ENCODE measurements around the gene PPFIBP2.
A peak's percentile ranks its signal among the peaks of the same experiment; 100 is the strongest.

The PPFIBP2 gene

GRCh38 chr11:7558046-7558445, 44.2 kb downstream of the PPFIBP2 start:
- DNase-seq, result no peak

GRCh38 chr11:7559398-7560283, 45.8 kb downstream of the PPFIBP2 start:
- DNase-seq, result no peak

- DNase-seq, result no peak
Measured at GRCh38 chr11:7561562-7561961, 47.8 kb downstream of the PPFIBP2 start.

- DNase-seq, result no peak
Measured at GRCh38 chr11:7563281-7563680, 49.5 kb downstream of the PPFIBP2 start.

- DNase-seq, result no peak
Measured at GRCh38 chr11:7564803-7565202, 51.0 kb downstream of the PPFIBP2 start.

GRCh38 chr11:7567311-7567710, 53.5 kb downstream of the PPFIBP2 start:
- DNase-seq, result no peak

- DNase-seq, result no peak
Measured at GRCh38 chr11:7569044-7569443, 55.2 kb downstream of the PPFIBP2 start.

GRCh38 chr11:7570241-7570640, 56.4 kb downstream of the PPFIBP2 start:
- no peak for DNase-seq

GRCh38 chr11:7570938-7571521, 57.2 kb downstream of the PPFIBP2 start:
- no peak for DNase-seq

GRCh38 chr11:7571640-7572000, 57.8 kb downstream of the PPFIBP2 start:
- DNase-seq, result no peak

- DNase-seq, result no peak
Measured at GRCh38 chr11:7572001-7572712, 58.4 kb downstream of the PPFIBP2 start.

- no peak for DNase-seq
Measured at GRCh38 chr11:7573193-7573557, 59.4 kb downstream of the PPFIBP2 start.

- DNase-seq, result no peak
Measured at GRCh38 chr11:7573558-7574296, 59.9 kb downstream of the PPFIBP2 start.

- DNase-seq, result no peak
Measured at GRCh38 chr11:7574491-7575130, 60.8 kb downstream of the PPFIBP2 start.

GRCh38 chr11:7575841-7576725, 62.3 kb downstream of the PPFIBP2 start:
- peak; percentile 5 for DNase-seq

GRCh38 chr11:7576726-7577290, 63.0 kb downstream of the PPFIBP2 start:
- no peak for DNase-seq

GRCh38 chr11:7577291-7578190, 63.7 kb downstream of the PPFIBP2 start:
- peak; percentile 4 for DNase-seq

- DNase-seq, result no peak
Measured at GRCh38 chr11:7578276-7578955, 64.6 kb downstream of the PPFIBP2 start.

GRCh38 chr11:7579361-7579791, 65.6 kb downstream of the PPFIBP2 start:
- no peak for DNase-seq

Measured in central memory CD4-positive, alpha-beta T cell (primary cell).